Activated naive CD4-positive, alpha-beta T cell treated with anti-CD3 and anti-CD28 coated beads, Interleukin-2, amount 50 U/mL, for 72 hours (primary cell): Measurements from ENCODE around the gene NAT14. TPM values are rescaled to one million over a fixed set of nuclear protein-coding genes. Genes with fewer than 3 reads are reported as not detected.
"Not testable (repeated sequence)": the region's sequence is repeated elsewhere in the genome, so short reads cannot be mapped to it uniquely, and the experiment has no call there.

Experiments used
- ATAC-seq, 2 donors: fragments of 150-1000 bp; cut with Tn5 transposase; 2 replicates each; pipeline ENCODE4 v1.10.0; 2021; ENCODE audit warnings: mild to moderate bottlenecking in 2 of 2, moderate library complexity in 2 of 2
- DNase-seq, 2 donors: peaks; one replicate each; pipeline ENCODE4 v3.0.0; 2021 to 2022; ENCODE audit warnings: low spot score in 2 of 2
- H3K27ac Mint-ChIP-seq, 2 donors: one replicate each; pipeline ENCODE4 v1.8.0; 2022; ENCODE audit warnings: mild to moderate bottlenecking in 2 of 2, mixed read lengths in 2 of 2
- H3K36me3 Mint-ChIP-seq, 2 donors: one replicate each; pipeline ENCODE4 v1.8.0; 2022; ENCODE audit warnings: mixed read lengths in 2 of 2
- H3K9me3 Mint-ChIP-seq, 2 donors: one replicate each; pipeline ENCODE4 v1.8.0; 2022; ENCODE audit warnings: mixed read lengths in 2 of 2
- total RNA-seq, 2 donors: library from RNA; stranded (reverse); gene quantifications; one replicate each; pipeline ENCODE4 v1.2.3, GENCODE V29; 2022

The NAT14 gene
- total RNA-seq, 2 donors from 2014 or later, result 5.1 to 18.2 TPM

DNA sequence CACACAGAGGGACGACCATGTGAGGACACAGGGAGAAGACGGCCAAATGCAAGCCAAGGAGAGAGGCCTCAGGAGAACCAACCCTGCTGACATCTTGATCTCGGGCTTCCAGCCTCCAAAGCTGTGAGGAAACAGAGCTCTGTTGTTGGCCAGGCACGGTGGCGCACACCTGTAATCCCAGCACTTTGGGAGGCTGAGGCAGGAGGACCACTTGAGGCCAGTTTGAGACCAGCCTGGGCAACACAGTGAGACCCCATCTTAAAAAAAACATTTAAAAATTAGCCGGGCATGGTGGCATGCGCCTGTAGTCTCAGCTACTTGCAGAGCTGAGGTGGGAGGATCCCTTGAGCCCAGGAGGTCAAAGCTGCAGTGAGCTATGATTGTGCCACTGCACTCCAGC is 49.3 kb downstream of the NAT14 start:
- DNase-seq, ATAC-seq, H3K9me3 Mint-ChIP-seq, H3K36me3 Mint-ChIP-seq, H3K27ac Mint-ChIP-seq: not testable (repeated sequence)

DNA sequence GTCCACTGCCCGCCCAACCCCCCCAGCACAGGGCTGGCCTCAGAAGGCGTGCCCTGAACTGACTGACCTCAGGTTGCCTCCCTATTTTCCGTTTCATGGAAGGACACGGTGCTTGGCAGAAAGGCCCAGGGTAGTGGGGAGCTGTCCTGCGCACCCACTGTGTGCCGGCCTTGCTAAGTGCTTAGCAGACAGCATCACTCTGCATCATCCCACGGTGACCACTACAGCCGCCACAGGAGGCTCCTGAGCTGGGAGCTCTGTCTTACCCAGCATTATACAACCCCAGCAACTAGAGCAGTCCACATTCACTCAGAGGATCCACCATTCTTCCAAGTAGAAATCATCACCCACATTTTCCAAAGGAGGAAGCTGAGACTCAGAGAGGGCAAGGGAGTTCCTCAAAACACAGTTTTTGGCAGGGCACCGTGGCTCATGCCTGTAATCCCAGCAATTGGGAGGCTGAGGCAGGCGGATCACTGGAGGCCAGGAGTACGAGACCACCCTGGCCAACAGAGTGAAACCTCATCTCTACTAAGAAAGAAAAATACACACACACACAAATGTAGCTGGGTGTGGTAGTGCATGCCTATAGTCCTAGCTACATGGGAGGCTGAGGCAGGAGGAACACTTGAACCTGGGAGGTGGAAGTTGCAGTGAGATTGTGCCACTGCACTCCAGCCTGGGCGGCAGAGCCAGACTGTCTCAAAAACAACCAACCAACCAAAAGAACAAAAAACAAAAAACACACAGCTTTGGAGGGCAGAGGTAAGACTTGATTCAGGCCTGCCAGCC is 50.4 kb downstream of the NAT14 start:
- Mint-ChIP-seq H3K9me3 (no peaks in the 10 kb centered on the region), H3K36me3 (no peaks in the 10 kb centered on the region), H3K27ac (no peak overlapping the region)
- ATAC-seq, result no peak
- DNase-seq, result no peak

DNA sequence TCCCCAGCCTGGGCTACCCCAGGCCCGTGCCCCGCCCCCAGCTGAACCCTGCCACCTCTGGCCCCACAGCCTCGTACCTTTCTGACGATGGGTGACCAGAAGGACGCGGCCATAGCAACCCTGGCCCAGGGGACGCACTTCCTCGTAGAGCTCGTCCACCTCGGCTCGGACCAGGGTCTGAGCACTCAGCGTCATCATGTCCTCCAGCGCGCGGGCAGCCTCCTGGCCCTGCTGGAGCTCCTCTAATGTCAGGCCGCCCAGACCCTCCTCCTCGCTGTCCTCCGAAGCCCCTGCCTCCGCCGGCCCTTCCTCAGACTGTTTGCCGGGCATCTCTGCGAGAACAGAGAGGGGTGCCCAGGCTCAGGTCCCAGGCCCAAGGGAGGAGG is 51.0 kb downstream of the NAT14 start:
- ATAC-seq (no peak), DNase-seq (no peak)
- Mint-ChIP-seq H3K27ac (no peak overlapping the region), H3K9me3 (no peaks in the 10 kb centered on the region), H3K36me3 (no peaks in the 10 kb centered on the region)

DNA sequence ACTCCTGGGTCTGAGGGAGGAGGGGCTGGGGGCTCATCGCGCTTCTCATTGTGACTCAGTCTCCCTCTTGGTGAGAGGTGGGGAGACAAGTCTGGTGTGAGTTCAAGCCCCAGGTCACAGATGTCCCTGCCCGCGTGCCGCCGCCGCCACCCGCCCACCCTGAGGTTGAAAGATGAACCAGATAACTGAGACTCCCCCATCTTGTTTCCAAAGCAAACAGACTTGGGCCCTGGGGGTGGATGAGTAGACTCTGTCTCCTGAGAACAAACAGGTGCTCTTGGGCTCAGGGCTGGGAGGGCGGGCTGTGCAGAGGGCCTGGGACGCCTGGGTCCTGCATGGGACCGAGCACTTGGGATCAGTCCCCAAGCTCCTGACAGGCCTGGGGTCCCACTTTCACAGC is 51.4 kb downstream of the NAT14 start:
- DNase-seq (no peak), ATAC-seq (no peak)

More for the DNA sequence above, 51.4 kb downstream of the NAT14 start:
- no peak overlapping the region for H3K27ac Mint-ChIP-seq
- H3K36me3 Mint-ChIP-seq, result no peaks in the 10 kb centered on the region
- no peaks in the 10 kb centered on the region for H3K9me3 Mint-ChIP-seq

Other genes with a start within 250 kb of the NAT14 start
- gene PPP6R1, start 226.2 kb upstream of the NAT14 start, total RNA-seq, result 100 to 1,000 TPM; 160 to 225 TPM
- 10 to 100 TPM; 24.9 to 40.8 TPM for gene HSPBP1, start 205.1 kb upstream of the NAT14 start, total RNA-seq
- gene BRSK1, start 201.2 kb upstream of the NAT14 start, total RNA-seq, result 1 to 10 TPM; 6.7 to 8.4 TPM
- not detected for gene TMEM150B, start 159.8 kb upstream of the NAT14 start, total RNA-seq
- 10 to 100 TPM; 30.7 to 56.2 TPM for gene KMT5C, start 145.3 kb upstream of the NAT14 start, total RNA-seq
- under 1 TPM; 0.39 to 0.95 TPM for gene COX6B2, start 130.5 kb upstream of the NAT14 start, total RNA-seq
- gene GARIN5B, start 121.9 kb upstream of the NAT14 start, total RNA-seq, result not detected
- gene IL11, start 114.7 kb upstream of the NAT14 start, total RNA-seq, result under 1 TPM in 1 of 2 donors, not detected in 1; 0.32 TPM
- not detected for gene TMEM190, start 108.4 kb upstream of the NAT14 start, total RNA-seq
- 1 to 10 TPM; 4.5 to 7.8 TPM for gene TMEM238, start 100.9 kb upstream of the NAT14 start, total RNA-seq
- 1,000 to 10,000 TPM; 2,540 to 2,693 TPM for gene RPL28, start 99.3 kb upstream of the NAT14 start, total RNA-seq
- 100 to 1,000 TPM; 192 to 343 TPM for gene UBE2S, start 77.4 kb upstream of the NAT14 start, total RNA-seq
- gene SHISA7, start 41.9 kb upstream of the NAT14 start, total RNA-seq, result not detected
- 10 to 100 TPM; 22.1 to 41.5 TPM for gene ISOC2, start 23.5 kb upstream of the NAT14 start, total RNA-seq
- not detected for gene C19orf85, start 20.4 kb upstream of the NAT14 start, total RNA-seq
- 10 to 100 TPM in 1 of 2 donors, 1 to 10 TPM in 1; 7.4 to 14.2 TPM for gene ZNF628, start 8.6 kb upstream of the NAT14 start, total RNA-seq
- gene SSC5D, start 3.2 kb downstream of the NAT14 start, total RNA-seq, result under 1 TPM; 0.39 to 0.53 TPM
- not detected for gene SBK2, start 51.9 kb downstream of the NAT14 start, total RNA-seq
- not detected for gene SBK3, start 60.4 kb downstream of the NAT14 start, total RNA-seq
- 10 to 100 TPM in 1 of 2 donors, 1 to 10 TPM in 1; 8.7 to 10.1 TPM for gene ZNF579, start 95.7 kb downstream of the NAT14 start, total RNA-seq
- 10 to 100 TPM; 10.2 to 12.3 TPM for gene FIZ1, start 114.3 kb downstream of the NAT14 start, total RNA-seq
- 10 to 100 TPM; 21.4 to 29.7 TPM for gene ZNF524, start 115.1 kb downstream of the NAT14 start, total RNA-seq
- gene ZNF865, start 120.5 kb downstream of the NAT14 start, total RNA-seq, result 10 to 100 TPM; 13.7 to 15.5 TPM
- 1 to 10 TPM; 3.6 to 3.9 TPM for gene ZNF784, start 139.4 kb downstream of the NAT14 start, total RNA-seq
- 10 to 100 TPM; 18.2 to 33.9 TPM for gene ZNF580, start 155.8 kb downstream of the NAT14 start, total RNA-seq
- gene ZNF581, start 158.5 kb downstream of the NAT14 start, total RNA-seq, result 10 to 100 TPM; 39.9 to 40.0 TPM
- gene CCDC106, start 163.0 kb downstream of the NAT14 start, total RNA-seq, result 10 to 100 TPM in 1 of 2 donors, 1 to 10 TPM in 1; 2.9 to 13.6 TPM
- 100 to 1,000 TPM; 270 to 312 TPM for gene U2AF2, start 169.8 kb downstream of the NAT14 start, total RNA-seq
- gene EPN1, start 190.0 kb downstream of the NAT14 start, total RNA-seq, result 10 to 100 TPM; 23.1 to 46.4 TPM